Cerebellar nuclear complex (tissue), 1 donor: Measurements from ENCODE around the gene ARHGAP12.

ENCODE experiments used
- DNase-seq, 2 experiments: peaks; one replicate each; lab custom pipeline; 2025; lab: John Stamatoyannopoulos, UW

ARHGAP12 gene

DNA sequence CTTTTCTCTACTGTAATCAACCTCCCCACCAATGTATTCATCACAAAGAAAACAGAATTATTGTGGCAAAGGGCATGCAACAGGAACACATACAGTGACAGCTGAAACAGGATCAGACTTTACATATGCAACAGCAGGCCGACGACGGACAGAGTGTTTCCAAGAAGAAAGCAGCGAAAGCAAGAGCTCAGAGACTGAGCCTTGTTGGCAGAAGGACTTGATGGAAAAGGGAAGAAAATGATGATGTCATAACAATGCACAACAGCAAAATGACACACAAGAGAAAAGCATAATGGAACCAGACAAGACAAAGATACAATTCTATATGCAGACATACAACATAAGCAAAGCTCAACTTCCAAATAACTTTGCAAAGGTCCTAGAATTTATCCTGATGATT, 106.5 kb downstream of the ARHGAP12 start:
- no peak for DNase-seq

DNA sequence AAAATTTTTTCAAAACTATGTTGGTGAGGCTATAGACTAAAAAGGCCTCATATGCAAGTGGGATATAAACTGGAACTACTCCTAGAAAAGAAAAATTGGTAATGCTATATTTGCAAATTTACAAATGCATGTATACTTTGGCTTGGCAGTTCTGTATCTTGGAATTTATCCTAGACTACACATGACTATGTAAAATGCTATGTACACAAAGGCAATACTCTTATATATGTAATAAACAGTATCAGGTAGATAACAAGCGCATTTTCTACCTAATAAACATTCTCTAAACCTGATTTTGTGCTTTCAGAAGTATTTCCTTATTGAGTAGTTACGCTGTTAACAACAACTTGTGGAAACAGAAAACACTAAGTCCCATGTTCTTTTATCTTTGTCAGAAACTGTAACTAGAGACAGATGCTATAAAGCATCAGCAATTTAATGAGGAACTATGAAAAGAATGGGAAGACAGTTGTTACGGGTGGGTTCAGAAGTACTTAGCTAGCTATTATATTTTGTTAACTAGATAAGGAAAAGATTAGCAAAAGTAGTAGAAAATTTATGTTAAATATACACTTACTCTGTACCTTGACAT, 107.8 kb downstream of the ARHGAP12 start:
- DNase-seq: no peak

DNA sequence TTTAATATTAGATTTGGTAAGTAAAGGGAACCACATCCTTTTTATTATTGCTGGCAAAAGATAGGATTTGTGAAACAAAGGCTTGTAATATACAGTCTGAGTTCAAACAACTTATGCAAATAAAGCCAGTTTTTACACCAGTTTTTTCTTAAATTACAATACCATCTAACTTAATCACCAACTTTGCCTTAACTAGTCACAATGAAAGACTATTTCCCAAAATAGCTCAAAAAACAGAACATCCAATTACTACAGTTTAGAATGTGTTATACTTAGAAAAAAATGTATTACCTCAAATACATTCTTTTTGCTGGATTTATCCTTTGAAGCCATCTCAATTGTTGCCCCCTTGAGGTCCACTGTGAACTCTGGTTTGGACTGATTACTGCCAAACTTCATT, 108.5 kb downstream of the ARHGAP12 start:
- DNase-seq: no peak

DNA sequence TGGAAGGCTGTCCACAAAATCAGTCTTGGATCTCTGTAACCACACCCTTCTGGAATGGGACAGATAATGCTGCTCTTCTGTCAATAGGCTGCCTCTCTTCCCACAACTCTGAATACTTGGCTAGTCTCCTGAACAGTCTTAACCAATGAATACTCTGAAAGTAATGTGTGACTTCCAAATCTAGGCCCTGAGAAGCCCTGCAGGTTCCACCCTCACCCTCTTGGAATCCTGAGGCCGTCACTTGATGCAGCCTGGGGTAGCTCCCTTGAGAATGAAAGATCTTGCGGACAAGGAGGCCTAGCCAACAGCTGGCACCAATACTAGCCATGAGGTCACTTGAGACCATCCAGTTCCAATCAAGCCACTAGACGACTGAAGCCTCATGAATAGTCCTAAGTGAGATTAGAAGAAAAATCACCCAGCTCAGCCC, 109.2 kb downstream of the ARHGAP12 start:
- DNase-seq: no peak

DNA sequence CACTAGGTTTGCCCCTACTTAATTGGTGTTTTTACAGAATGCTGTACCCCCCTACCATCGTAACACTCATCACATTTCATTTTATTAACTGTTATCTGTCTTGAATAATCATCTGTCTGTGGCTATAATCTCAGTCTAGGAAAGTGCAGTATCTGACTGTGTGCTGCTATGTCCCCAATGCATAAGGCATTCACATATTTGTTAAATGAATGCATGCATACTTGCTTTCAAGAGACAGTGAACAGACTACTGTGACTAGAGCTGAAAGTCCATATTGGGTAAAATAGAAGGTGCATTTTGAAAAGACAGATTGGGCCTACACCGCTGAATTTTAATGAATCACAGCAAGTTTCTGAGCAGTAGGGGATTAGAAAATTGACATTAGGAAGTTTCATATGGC, 112.3 kb downstream of the ARHGAP12 start:
- no peak for DNase-seq

DNA sequence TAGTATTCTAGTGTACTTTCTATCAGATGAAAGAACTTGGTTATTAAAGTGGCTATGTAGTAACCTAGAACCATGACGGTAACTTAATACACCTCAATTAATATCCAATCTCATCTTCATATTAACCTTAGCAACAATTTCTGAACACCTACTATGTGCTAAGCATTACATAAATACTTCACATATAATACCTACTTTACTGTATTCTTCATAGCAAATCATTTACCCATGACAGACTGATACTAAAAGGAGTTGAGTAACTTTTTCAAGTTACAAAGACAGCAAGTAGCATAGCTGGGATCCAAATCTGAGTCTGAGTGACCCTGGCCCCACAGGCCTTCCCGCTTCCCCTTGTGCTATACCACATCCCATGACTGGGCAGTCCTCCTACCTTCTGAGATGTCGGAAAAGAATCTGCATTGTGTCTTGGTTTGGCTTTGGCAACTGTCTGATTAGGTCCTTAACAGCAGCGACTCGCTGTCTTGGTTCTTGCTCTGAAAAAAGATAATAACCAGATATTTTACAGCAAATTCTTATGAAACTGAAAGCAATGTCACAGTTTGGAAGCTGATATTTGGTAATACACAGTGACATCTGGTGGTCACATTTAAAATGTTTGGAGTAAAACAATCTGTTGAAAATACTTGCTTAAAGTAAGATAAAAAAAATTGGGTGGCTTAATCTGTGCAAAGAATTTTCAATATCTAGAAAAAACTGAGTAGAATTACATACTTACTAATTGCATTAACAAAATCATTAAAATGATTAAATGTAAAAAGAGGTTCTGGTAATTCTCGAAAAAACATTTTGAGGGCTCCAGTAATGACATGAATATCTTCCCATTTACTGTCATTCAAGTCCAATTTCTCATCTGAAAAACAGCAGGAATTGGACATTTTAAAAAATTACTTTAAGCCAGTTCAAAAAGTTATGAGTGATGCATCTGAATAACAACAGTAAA, 120.1 kb downstream of the ARHGAP12 start:
- peak in 1 of 2 experiments; percentile 15 for DNase-seq

DNA sequence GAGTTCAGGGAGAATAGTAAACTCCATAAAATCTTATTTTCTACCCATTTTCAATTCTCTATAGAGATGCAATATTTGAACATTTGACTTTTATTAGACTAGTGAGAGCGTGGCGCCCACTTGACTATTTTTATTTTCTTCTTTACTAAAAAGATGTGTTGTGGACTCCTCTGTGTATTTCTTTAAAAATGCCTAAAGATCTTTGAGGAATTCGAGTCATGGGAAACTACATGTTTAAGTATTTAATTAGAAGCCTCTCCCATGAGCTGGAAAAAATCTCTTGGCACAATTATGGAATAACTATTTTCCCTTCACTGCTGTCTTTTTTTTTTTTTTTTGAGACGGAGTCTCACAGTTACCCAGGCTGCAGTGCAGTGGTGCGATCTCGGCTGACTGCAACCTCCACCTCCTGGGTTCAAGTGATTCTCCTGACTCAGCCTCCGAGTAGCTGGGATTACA, 124.2 kb downstream of the ARHGAP12 start:
- no peak for DNase-seq

DNA sequence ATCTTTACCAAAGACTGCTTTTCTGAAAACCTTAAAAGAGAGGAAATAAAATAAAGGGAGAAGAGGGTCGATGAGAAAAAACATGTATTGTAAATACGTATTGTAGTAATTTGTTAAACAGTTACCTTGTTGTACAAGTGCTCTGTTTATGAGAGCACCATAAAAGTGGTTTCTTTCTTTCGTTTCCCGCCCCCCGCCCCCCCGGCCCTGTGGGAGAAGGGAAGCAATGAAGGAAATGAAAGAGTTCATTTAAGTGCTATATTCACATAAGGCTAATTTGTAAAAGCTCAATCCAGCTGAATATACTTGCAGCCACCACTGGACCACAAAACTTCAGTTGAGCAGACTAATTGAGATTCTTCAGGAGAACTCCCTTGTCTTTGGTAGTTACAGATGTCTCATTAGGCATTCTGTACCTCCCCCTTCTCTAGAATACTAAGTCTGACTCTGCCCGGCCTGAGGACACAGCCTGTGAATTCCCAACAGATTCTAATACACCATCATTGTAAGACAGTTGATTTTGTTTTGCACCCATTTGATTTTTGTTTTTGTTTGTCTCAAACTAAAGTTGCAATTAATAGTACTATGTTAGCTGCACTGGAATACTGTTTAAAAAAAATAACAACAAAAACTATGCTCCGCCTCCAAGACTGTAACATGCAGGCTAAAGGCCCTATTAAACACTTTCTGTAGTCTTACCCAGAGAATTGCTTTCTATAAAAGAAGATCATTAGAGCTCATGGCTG, 124.9 kb downstream of the ARHGAP12 start:
- no peak for DNase-seq

DNA sequence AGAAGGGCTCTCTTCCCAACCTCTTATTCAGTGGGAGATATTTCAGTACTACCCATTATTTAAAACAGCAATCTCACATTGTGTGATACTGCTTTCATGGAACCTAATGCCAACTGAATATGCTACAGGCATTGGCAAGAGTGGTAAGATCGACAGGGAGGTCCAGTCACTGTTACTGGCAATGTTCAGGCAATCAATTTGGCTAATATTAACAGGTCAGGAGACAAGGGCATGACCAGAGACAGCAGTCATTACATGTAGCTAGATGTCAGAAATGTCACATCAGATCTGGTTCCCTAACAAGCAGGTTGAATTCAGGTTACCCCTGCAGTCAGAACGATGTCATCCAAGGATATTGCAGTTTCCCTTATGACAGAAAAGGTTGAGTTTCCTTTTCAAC, 129.4 kb downstream of the ARHGAP12 start:
- DNase-seq: no peak

DNA sequence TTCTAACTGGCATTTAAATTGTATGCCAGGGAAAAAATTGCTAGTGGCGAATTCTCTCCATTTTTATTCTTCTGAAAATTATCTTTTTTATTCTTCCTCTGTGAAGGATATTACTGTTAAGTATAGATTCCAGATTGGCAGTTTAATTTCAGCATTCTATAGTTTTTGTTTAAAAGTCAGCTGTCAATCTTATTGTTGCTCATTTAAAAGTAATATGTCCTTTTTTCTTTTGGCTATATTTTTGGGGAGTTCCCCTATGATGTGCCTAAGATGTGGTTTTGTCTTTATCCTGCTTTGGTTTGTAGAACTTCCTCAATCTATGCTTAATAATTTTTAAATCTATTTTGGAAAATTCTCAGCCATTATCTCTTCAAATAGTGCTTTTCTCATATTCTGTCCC, 135.9 kb downstream of the ARHGAP12 start:
- DNase-seq: no peak

DNA sequence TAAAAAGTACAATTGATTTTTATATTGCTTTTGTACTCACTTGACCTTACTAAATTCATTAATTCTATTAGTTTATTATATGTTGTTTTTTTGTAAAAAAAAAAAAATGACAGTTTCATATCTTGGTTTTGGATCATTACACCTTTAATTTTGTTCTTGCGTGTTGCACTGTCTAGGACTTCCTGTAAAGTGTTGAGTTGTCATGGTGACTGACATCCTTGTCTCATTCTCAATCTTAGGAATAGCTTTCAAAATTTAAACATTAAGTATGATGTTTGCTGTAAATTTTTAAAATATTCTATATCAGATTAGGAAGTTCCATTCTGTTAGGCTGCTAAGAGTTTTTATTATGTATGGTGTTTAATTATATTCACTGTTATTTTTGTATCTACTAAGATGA, 139.1 kb downstream of the ARHGAP12 start:
- no peak for DNase-seq

DNA sequence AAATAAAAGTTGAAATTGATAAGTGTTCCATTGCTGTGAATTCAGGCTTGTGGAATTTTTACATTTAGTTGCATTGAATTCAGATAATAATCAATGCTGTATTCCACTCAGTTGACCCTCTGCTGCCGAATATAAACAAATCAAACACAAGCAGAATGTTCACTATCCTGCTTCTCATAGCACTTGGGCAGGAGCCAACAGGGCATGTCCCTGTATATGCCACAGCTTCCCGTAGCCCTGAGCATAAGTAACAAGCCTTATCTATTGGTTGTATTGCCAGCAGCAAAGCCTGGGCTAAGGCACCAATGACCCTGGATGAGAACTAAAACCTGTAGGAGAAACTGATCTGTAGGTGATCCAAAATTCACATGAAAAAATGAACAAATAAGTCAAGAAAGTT, 145.9 kb downstream of the ARHGAP12 start:
- no peak for DNase-seq

DNA sequence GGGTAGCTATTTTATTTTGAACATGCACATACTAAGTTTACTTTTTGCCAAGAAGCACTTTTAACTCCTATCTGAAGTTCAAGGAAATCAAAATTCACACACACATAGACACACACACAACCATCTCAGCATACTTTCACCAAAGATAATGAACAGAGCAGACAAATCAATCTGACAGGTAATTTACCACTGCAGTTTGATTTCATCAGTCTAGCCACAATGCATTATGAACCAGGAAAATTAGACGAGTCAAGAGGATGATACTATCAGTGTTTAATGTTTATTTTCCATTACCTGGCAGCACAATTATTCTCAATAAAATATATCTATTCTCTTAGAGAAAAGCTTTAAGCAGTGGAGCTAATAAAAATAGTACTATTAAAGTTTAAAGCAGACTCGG, 147.9 kb downstream of the ARHGAP12 start:
- DNase-seq: no peak

DNA sequence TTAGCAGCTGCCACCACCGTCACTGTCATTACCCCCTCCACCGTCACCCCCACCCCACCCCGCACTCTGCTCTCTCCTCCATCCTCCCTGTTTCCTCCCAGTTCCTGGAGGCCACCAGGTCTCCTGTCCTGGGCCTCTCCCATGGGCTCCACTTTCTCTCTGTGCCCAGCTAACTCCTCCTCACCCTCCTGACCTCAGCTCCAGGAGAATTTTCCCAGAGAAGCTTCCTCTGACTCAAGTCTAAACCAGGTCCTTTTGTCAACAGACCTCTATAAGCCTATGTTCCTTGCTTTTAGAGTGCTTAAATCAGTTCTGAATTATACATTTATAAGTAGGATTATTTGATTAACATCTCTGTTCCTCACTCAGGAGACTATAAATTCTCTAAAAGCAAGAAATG, 150.0 kb downstream of the ARHGAP12 start:
- no peak for DNase-seq

DNA sequence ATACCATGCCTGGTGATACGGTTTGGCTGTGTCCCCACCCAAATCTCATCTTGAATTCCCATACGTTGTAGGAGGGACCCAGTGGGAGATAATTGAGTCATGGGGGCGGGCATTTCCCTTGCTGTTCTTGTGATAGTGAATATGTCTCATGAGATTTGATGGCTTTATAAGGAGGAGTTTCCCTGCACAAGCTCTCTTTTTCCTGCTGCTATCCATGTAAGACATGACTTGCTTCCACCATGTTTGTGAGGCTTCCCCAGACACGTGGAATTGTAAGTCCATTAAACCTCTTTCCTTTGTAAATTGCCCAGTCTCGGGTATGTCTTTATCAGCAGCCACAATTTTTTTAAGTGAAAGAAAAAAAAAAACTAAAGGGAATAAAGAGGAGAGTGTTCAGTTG, 152.5 kb downstream of the ARHGAP12 start:
- no peak for DNase-seq

DNA sequence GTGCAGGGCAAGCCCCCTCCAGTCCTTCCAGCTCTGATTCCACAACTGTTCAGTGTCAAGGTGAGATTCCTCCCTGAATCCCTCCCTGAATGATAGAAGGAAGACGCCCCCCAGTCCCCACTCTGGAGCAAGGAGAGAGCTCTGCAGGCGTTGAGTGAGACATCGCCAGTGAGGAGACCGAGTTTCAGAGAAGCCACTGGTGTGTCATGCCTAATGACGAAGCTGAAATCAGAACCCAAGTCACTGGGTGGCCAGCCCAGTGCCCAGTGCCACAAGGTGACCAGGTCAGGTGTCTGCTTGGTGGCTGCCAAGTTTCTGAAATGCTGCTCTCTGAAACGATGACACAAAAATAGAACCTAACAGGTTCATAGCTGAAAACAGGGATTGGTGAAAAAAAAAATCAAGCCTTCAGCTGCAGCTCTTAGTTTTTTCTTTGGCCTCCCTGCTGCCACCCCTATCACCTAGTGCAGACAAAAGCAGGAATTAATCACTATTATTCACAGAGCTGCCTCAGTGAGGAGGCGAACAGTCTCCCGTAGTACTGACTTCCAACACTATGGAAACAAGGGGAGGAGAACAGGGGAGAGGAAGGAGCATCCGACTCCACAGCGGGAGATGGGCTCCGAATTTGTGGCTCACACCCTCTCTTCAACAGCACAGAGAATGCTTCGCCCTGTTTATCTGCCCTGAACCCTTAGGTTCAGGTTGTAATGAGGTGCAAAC, 153.5 kb downstream of the ARHGAP12 start:
- no peak for DNase-seq

DNA sequence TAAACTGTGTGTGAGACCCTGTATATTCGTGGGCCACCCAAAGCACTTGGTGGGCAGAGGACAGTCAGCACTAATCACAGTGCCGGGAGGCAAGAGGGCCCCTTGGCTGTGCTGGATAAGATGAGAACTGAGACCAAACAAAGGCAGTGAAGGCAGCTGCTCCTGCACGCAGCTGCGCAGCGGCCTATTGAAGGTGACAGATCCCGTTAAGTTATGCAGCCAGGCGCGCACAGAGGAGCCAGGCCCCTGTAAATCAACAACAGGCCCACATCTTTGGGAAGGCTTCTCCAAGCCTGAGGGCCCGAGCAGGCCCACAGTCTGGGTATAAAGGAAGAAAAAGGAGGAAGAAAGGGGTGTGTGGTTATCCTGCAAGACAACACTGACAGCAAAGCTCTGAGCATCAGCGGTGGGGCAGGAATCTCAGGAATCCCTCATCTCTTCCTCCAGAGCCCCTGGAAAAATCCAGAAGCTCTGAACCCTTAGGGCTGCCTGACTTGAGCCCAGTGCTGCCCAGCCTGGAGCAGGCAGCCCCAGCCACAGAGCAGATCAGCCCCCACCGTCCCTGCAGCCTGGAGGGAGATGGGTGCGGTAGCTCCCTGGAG, 154.2 kb downstream of the ARHGAP12 start:
- DNase-seq: no peak

DNA sequence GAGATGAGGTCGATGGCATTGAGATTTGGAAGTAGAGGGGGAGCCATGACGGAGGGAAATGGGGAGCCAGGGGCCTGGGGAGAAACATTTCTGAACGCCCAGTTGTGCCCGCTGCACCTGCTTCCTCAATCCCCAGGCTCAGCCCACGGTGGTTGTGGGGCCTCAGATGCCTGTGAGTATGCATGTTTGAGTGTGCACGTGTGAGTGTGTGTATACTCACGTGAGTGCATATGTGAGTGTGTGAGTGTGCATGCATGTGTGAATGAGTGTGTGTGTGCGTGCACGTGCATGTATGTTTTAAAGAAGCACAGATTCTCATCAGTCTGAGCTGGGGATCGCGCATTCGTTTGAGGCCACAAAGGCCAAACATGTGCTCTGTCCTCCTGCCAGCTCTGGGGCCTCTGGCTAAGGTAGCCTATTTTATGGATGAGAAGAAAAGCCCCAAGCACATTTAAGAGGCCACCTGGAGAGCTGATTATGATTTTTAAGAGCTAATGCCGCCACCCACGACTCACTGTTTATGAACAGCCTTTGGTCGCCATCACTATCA, 154.8 kb downstream of the ARHGAP12 start:
- no peak for DNase-seq

DNA sequence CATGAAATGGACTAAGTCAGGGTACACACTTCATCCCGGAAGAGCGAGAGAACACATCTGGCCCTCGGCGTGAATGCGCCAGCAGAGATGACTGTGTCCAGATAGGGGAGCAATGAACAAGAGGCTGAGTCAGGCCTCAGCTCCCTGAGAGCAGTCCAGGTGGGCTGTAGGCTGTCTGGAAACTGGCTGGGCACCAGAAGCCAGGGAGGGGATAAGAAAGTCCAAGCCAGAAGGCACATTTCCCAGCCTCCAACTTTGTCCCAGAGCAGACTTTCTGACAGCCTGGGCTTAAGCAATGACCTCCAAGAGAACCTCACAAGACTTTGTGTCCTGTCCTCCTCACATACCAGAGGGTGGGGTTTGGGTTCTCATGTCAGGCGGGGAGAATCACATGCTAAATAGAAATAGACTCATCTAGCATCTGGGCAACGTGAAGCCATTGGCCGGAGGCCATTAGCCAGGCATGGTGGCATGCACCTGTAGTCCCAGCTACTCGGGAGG, 157.2 kb downstream of the ARHGAP12 start:
- no peak for DNase-seq

DNA sequence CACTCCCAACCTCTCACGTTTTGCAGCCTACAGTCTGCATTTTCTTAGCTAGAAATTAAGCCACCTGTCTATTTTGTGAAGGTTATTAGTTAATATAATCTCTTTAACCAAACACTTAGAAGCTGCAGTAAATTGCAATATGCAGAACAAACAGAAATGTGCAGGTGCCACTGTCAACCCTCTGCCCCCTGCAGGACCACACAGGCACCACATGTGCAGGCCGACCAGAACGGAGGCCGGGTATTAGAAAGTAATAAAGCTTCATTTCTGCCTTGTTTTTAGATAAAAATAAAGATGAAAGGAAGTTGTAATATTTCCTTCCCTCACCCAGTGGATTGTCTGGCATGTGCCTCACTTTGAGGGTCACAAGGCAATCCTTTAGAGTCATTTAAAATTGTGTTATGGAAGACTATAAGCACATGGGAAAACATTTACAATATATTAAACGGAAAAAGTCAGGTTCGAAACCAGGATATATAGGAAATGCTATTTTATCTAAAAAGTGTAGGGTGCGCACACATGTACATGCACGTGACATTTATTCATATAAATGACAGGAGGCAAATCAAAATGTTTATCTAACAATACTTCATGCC, 158.2 kb downstream of the ARHGAP12 start:
- DNase-seq: no peak

DNA sequence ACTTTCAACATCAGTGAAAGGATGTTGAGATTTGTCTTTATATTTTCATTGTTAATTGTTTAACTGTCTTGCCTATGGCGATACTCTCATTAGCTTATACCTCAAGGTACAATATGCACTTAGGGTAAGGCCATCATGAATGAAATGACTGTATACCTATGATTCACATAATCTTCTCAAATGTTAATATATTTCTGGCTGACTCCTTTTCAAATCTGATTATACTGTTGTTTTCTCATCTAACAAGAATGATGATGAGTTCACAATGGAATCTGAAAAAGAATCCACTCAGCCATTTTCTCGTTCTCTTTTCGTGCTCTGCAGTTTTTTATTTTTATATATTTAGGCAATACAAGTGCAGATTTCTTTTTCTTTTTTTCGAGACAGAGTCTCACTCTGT, 159.1 kb downstream of the ARHGAP12 start:
- no peak for DNase-seq
